ENCODE results near the gene SOCS1. TPM values are rescaled to one million over a fixed set of nuclear protein-coding genes. Genes with fewer than 3 reads are reported as not detected.

The SOCS1 gene
- polyA plus RNA-seq, 1 donor from 2014 or later = not detected

DNA sequence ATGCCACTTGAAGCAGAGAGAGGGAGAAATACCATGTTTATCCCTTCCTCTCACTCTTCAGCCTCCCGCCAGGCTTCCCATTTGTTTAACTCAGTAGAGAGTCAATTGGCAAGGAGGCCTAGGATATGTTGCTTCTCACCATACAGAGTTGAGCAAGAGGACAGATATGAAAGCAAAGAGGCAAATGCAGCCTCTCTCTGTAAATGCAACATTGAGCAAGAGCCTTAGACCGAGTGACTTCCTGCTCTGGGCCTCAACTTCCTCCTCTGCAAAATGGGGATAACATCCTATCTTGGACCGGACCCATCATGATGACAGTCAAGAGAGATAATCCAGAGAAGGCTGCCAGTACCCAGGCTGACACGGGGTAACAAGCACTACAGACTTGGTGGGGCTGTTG is 36.8 kb downstream of the SOCS1 start:
- H3K4me3 ChIP-seq (ENCODE audit: low read length) = no peak overlapping the region
- H3K79me2 ChIP-seq (replicated peaks; ENCODE audit: insufficient read depth, low read length) = no peaks in the 10 kb centered on the region
- H3K9me3 ChIP-seq (ENCODE audit: low read length) = no peaks in the 10 kb centered on the region
- H3K9me2 ChIP-seq (ENCODE audit: insufficient read depth, low read length) = no peaks in the 10 kb centered on the region
- no peaks in the 10 kb centered on the region for H3K27me3 ChIP-seq (ENCODE audit: insufficient read depth, low read depth, low read length)
- no peaks in the 10 kb centered on the region for H4K20me1 ChIP-seq (ENCODE audit: insufficient read depth)
- H3K27ac ChIP-seq (ENCODE audit: low read length) = no peak overlapping the region
- no peaks in the 10 kb centered on the region for H3K36me3 ChIP-seq (ENCODE audit: insufficient read depth, low read length)
- H2AFZ ChIP-seq (ENCODE audit: low read depth, low read length) = no peak overlapping the region
- TF ChIP-seq, protein P1, sequence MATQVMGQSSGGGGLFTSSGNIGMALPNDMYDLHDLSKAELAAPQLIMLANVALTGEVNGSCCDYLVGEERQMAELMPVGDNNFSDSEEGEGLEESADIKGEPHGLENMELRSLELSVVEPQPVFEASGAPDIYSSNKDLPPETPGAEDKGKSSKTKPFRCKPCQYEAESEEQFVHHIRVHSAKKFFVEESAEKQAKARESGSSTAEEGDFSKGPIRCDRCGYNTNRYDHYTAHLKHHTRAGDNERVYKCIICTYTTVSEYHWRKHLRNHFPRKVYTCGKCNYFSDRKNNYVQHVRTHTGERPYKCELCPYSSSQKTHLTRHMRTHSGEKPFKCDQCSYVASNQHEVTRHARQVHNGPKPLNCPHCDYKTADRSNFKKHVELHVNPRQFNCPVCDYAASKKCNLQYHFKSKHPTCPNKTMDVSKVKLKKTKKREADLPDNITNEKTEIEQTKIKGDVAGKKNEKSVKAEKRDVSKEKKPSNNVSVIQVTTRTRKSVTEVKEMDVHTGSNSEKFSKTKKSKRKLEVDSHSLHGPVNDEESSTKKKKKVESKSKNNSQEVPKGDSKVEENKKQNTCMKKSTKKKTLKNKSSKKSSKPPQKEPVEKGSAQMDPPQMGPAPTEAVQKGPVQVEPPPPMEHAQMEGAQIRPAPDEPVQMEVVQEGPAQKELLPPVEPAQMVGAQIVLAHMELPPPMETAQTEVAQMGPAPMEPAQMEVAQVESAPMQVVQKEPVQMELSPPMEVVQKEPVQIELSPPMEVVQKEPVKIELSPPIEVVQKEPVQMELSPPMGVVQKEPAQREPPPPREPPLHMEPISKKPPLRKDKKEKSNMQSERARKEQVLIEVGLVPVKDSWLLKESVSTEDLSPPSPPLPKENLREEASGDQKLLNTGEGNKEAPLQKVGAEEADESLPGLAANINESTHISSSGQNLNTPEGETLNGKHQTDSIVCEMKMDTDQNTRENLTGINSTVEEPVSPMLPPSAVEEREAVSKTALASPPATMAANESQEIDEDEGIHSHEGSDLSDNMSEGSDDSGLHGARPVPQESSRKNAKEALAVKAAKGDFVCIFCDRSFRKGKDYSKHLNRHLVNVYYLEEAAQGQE (IDR thresholded peaks at IDR 0.05; ENCODE audit: borderline replicate concordance) = no peak
- H3F3A ChIP-seq (ENCODE audit: insufficient read depth, low read length, poor library complexity, severe bottlenecking) = no peaks in the 10 kb centered on the region
- H3K9ac ChIP-seq (ENCODE audit: low read length) = no peak overlapping the region
- no peak overlapping the region for H3K4me2 ChIP-seq (ENCODE audit: low read length)

DNA sequence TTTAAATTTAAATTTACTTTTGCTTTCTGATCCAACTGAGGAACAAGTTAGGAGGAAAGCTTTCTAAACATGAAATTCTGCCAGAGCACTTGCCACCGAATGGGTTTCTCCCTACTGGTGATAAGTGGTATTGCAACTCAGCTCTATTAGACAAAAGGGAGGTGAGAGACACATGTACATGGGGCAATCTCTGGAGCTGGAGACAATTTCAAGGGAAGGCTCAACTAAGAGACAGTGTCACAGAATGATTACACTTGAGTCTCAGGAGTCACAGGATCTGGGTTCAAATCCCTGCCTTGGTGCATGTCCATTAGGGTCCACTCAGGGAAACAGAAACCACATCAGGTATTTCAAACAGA is 37.4 kb downstream of the SOCS1 start:
- Histone ChIP-seq H3F3A (ENCODE audit: insufficient read depth, low read length, poor library complexity, severe bottlenecking) (no peaks in the 10 kb centered on the region), H2AFZ (ENCODE audit: low read depth, low read length) (no peak overlapping the region), H3K79me2 (replicated peaks; ENCODE audit: insufficient read depth, low read length) (no peaks in the 10 kb centered on the region), H3K9me3 (ENCODE audit: low read length) (no peaks in the 10 kb centered on the region), H3K9me2 (ENCODE audit: insufficient read depth, low read length) (no peaks in the 10 kb centered on the region), H3K27me3 (ENCODE audit: insufficient read depth, low read depth, low read length) (no peaks in the 10 kb centered on the region), H3K4me3 (ENCODE audit: low read length) (no peak overlapping the region), H3K4me2 (ENCODE audit: low read length) (no peak overlapping the region), H3K9ac (ENCODE audit: low read length) (no peak overlapping the region), H3K36me3 (ENCODE audit: insufficient read depth, low read length) (no peaks in the 10 kb centered on the region), H4K20me1 (ENCODE audit: insufficient read depth) (no peaks in the 10 kb centered on the region), H3K27ac (ENCODE audit: low read length) (no peak overlapping the region)
- TF ChIP-seq TAF1 (IDR thresholded peaks at IDR 0.05; ENCODE audit: low read depth) (no peak), EZH2 (IDR thresholded peaks at IDR 0.05; ENCODE audit: borderline replicate concordance, insufficient read depth, low read length, poor library complexity, severe bottlenecking) (no peak), RAD21 (conservative IDR thresholded peaks at IDR 0.05) (no peak), POLR2AphosphoS5 (IDR thresholded peaks at IDR 0.05) (no peak), EP300 (conservative IDR thresholded peaks at IDR 0.05; ENCODE audit: poor library complexity, severe bottlenecking) (no peak), MXI1 (conservative IDR thresholded peaks at IDR 0.05; ENCODE audit: poor library complexity, severe bottlenecking) (no peak), SMC3 (conservative IDR thresholded peaks at IDR 0.05; ENCODE audit: poor library complexity) (no peak)
- TF ChIP-seq, protein P1 (IDR thresholded peaks at IDR 0.05; ENCODE audit: borderline replicate concordance) = no peak
- TF ChIP-seq, protein P2, sequence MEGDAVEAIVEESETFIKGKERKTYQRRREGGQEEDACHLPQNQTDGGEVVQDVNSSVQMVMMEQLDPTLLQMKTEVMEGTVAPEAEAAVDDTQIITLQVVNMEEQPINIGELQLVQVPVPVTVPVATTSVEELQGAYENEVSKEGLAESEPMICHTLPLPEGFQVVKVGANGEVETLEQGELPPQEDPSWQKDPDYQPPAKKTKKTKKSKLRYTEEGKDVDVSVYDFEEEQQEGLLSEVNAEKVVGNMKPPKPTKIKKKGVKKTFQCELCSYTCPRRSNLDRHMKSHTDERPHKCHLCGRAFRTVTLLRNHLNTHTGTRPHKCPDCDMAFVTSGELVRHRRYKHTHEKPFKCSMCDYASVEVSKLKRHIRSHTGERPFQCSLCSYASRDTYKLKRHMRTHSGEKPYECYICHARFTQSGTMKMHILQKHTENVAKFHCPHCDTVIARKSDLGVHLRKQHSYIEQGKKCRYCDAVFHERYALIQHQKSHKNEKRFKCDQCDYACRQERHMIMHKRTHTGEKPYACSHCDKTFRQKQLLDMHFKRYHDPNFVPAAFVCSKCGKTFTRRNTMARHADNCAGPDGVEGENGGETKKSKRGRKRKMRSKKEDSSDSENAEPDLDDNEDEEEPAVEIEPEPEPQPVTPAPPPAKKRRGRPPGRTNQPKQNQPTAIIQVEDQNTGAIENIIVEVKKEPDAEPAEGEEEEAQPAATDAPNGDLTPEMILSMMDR (IDR thresholded peaks at IDR 0.05; ENCODE audit: poor library complexity, severe bottlenecking) = no peak
